GM12892 (cell line): Measurements from ENCODE around the gene CD84.

ENCODE experiments used
- POLR2A ChIP-seq: IDR thresholded peaks from 2 replicates; pipeline ENCODE4 v1.6.1; 2011; ENCODE audit warnings: low read depth, low read length, control low read depth
- POLR2AphosphoS5 ChIP-seq: IDR thresholded peaks from 2 replicates; pipeline ENCODE4 v1.6.1; 2011; ENCODE audit warnings: low read depth, low read length, control low read depth
- TAF1 ChIP-seq: IDR thresholded peaks from 2 replicates; pipeline ENCODE4 v1.6.1; 2011; ENCODE audit warnings: low read depth, mild to moderate bottlenecking, control low read depth, low read length, borderline replicate concordance

- peak; percentile 56 for TF ChIP-seq POLR2AphosphoS5
- TF ChIP-seq POLR2A = no peak
- no peak for TF ChIP-seq TAF1
Measured at GRCh38 chr1:160610569-160611242, 31.4 kb upstream of the CD84 start.
